K562 (cell line): ENCODE results near the gene NUP85. TPM values are rescaled to one million over a fixed set of nuclear protein-coding genes. Genes with fewer than 3 reads are reported as not detected.

Source experiments
- ATAC-seq: fragments of 200-7000 bp; cut with Tn5 transposase; 3 replicates; pipeline ENCODE4 v1.9.1; 2020; ENCODE audit warnings: moderate library complexity
- BruUV-seq: library from RNA; stranded (reverse); fragments of 400-500 nt; replicated peaks from 2 replicates; lab custom pipeline; 2021; lab: Mats Ljungman, UMichigan
- CTCF ChIA-PET: fragments of 300-600 bp; formaldehyde crosslinking; extraction: SDS; loops from one replicate; lab custom pipeline; 2021; ENCODE audit warnings: low intra/inter-chr PET ratio; lab: Yijun Ruan, JAX
- POLR2A ChIA-PET: fragments of 300-600, 350-650 bp; sonication (Branson Sonifier 250); formaldehyde crosslinking; extraction: SDS; loops from one replicate; lab custom pipeline; 2021; ENCODE audit warnings: antibody characterized with exemption, inconsistent platforms; lab: Yijun Ruan, JAX
- DNase-seq, 4 experiments: peaks; one replicate each; pipeline versions ENCODE4 v3.0.0 to v3.0.0-alpha.2; 2011 to 2018; ENCODE audit warnings: low spot score in 3 of 4, mixed read lengths in 3 of 4; ENCODE audit errors: extremely low read depth in 1 of 4
- FAIRE-seq: peaks from 2 replicates; lab custom pipeline; 2011; peaks lifted over from hg19 to GRCh38; lab: Jason Lieb, UNC
- H2AFZ ChIP-seq: 2 replicates; pipeline ENCODE4 v1.6.0; 2011; ENCODE audit warnings: low read depth, low read length, control low read depth, inconsistent platforms
- H3K27ac ChIP-seq: fragments of 200-600 bp; 3 replicates; pipeline ENCODE4 v1.8.0; 2011; ENCODE audit warnings: low read depth, mild to moderate bottlenecking, control low read depth, inconsistent platforms, low read length, moderate library complexity, mixed read lengths; ENCODE audit errors: extremely low read depth
- H3K27me3 ChIP-seq, 2 experiments: fragments of 300-600 bp in 1 of 2; 2 replicates in 1 of 2; 3 replicates in 1 of 2; pipeline versions ENCODE4 v1.6.0 to v1.8.0; 2011; ENCODE audit warnings: inconsistent platforms in 2 of 2, low read length in 2 of 2, mild to moderate bottlenecking in 1 of 2, mixed read lengths in 1 of 2, moderate library complexity in 1 of 2; ENCODE audit not compliant: control insufficient read depth in 2 of 2, insufficient read depth in 2 of 2
- H3K36me3 ChIP-seq: fragments of 300-600 bp; 3 replicates; pipeline ENCODE4 v1.8.0; 2011; ENCODE audit warnings: mild to moderate bottlenecking, low read length, inconsistent platforms; ENCODE audit not compliant: control insufficient read depth, insufficient read depth
- H3K4me1 ChIP-seq, 2 experiments: fragments of 200-600 bp in 1 of 2; replicated peaks in 1 of 2; 2 replicates in 1 of 2; 3 replicates in 1 of 2; pipeline versions ENCODE4 v1.5.1 to v1.8.0; 2011; ENCODE audit warnings: inconsistent platforms in 2 of 2, low read length in 2 of 2, mild to moderate bottlenecking in 1 of 2, mixed read lengths in 1 of 2, moderate library complexity in 1 of 2; ENCODE audit not compliant: control insufficient read depth in 2 of 2, insufficient read depth in 2 of 2
- H3K4me2 ChIP-seq: 2 replicates; pipeline ENCODE4 v1.6.1; 2011; ENCODE audit warnings: low read length, control low read depth, inconsistent platforms, mixed read lengths; ENCODE audit not compliant: insufficient read depth
- H3K4me3 ChIP-seq: fragments of 200-600 bp; sonication (generic), shearing (Covaris generic); 2 replicates; pipeline ENCODE4 v1.5.1; 2016; ENCODE audit warnings: control low read depth, inconsistent platforms
- H3K79me2 ChIP-seq: fragments of 200-600 bp; 3 replicates; pipeline ENCODE4 v1.8.0; 2011; ENCODE audit warnings: low read length, inconsistent platforms; ENCODE audit not compliant: control insufficient read depth, insufficient read depth
- H3K9ac ChIP-seq, 2 experiments: 2 replicates each; pipeline versions ENCODE4 v1.6.0 to v1.6.1; 2011; ENCODE audit warnings: low read depth in 2 of 2, low read length in 2 of 2, control low read depth in 1 of 2, inconsistent platforms in 1 of 2, mild to moderate bottlenecking in 1 of 2, mixed read lengths in 1 of 2; ENCODE audit not compliant: insufficient read depth in 1 of 2
- H3K9me1 ChIP-seq: one replicate; pipeline ENCODE4 v1.6.0; 2011; ENCODE audit warnings: inconsistent platforms, mild to moderate bottlenecking, low read length, moderate library complexity; ENCODE audit not compliant: control insufficient read depth, insufficient read depth
- H3K9me3 ChIP-seq: replicated peaks from 2 replicates; pipeline ENCODE4 v1.5.1; 2011; ENCODE audit warnings: low read depth, low read length, inconsistent platforms; ENCODE audit not compliant: control insufficient read depth, insufficient read depth
- H4K20me1 ChIP-seq: replicated peaks from 2 replicates; pipeline ENCODE4 v1.6.1; 2011; ENCODE audit warnings: low read length, inconsistent platforms, mixed read lengths; ENCODE audit not compliant: control insufficient read depth, insufficient read depth
- ARID2 ChIP-seq: fragments of 450-650 bp; IDR thresholded peaks from 2 replicates; pipeline ENCODE4 v1.6.1; 2017; ENCODE audit warnings: antibody characterized with exemption, mild to moderate bottlenecking
- ATF3 ChIP-seq, 2 experiments: fragments of 450-650 bp in 1 of 2; sonication (generic) in 1 of 2; formaldehyde crosslinking in 1 of 2; IDR thresholded peaks in 1 of 2; conservative IDR thresholded peaks in 1 of 2; 2 replicates each; pipeline versions ENCODE4 v1.6.1 to v1.8.1; 2016 to 2023; ENCODE audit warnings: mild to moderate bottlenecking in 2 of 2, moderate library complexity in 2 of 2, inconsistent platforms in 1 of 2, missing genetic modification reagents in 1 of 2
- ELF2 ChIP-seq: fragments of 250-450 bp; sonication (Bioruptor Pico); IDR thresholded peaks from 2 replicates; pipeline ENCODE4 v1.5.0; 2021; ENCODE audit warnings: mild to moderate bottlenecking
- KDM5B ChIP-seq: fragments of 200-600 bp; sonication (generic); IDR thresholded peaks from 2 replicates; pipeline ENCODE4 v1.6.1; 2012; ENCODE audit warnings: low read depth, mild to moderate bottlenecking, moderate library complexity, low read length, control low read depth, inconsistent platforms; ENCODE audit not compliant: insufficient replicate concordance
- MCM7 ChIP-seq, 2 experiments: fragments of 450-650 bp; IDR thresholded peaks; 2 replicates each; pipeline ENCODE4 v1.6.1; 2016 to 2018
- POLR2B ChIP-seq: fragments of 450-650 bp; IDR thresholded peaks from 2 replicates; pipeline ENCODE4 v1.6.1; 2018; ENCODE audit warnings: low read depth; ENCODE audit not compliant: partially characterized antibody
- ZNF143 ChIP-seq: sonication (generic); formaldehyde crosslinking; IDR thresholded peaks from 2 replicates; pipeline ENCODE4 v1.9.0; 2022; ENCODE audit warnings: mild to moderate bottlenecking, missing genetic modification reagents
- WGBS: fragments of 100-300 bp; shearing (Covaris generic); methylation state at CpG from one replicate; pipeline ENCODE4 v1.1.6; 2016; ENCODE audit warnings: low coverage, mixed read lengths; ENCODE audit not compliant: insufficient coverage; ENCODE audit errors: missing lambda C conversion rate; 5-methylcytosine and 5-hydroxymethylcytosine counted together
- in situ Hi-C: fragments of 300-500 bp; cut with MboI; formaldehyde crosslinking; loops from 4 replicates; pipeline ENCODE4 v1.15.0; 2018; ENCODE audit warnings: inconsistent platforms, mixed read lengths
- intact Hi-C: fragments of 100-400 bp; cut with micrococcal nuclease; formaldehyde crosslinking; loops from 2 replicates; pipeline ENCODE4 v1.14.2; 2022
- polyA plus RNA-seq, 8 experiments: library from polyadenylated mRNA; depleted of rRNA in 4 of 8; stranded (reverse) in 5 of 8; unstranded in 3 of 8; fragments of >200 nt; fragmentation: Nextera tagmentation in 2 of 8; fragmentation: Illumina TruSeq in 1 of 8; extraction: Ambion mirVana in 2 of 8; extraction: Trizol in 1 of 8; gene quantifications; 2 replicates each; pipeline versions ENCODE4 v1.2.1 to v1.2.3, GENCODE V29; 2011 to 2014; ENCODE audit warnings: inconsistent platforms in 1 of 8, missing spikeins in 1 of 8
- total RNA-seq, 7 experiments: library from RNA; depleted of rRNA in 6 of 7; stranded (reverse); fragments of >200 nt in 6 of 7; fragmentation: Illumina TruSeq in 2 of 7; extraction: Trizol in 2 of 7; gene quantifications; 2 replicates each; pipeline versions ENCODE4 v1.2.1 to v1.2.3, GENCODE V29; 2011 to 2021; ENCODE audit warnings: low replicate concordance in 1 of 7

NUP85 gene
- total and polyA plus RNA-seq, 9 of the 15 experiments (the other 6 are each of a cell fraction or from before 2014, with no cell fraction given): 50.2 to 177 (median 110) TPM

DNA sequence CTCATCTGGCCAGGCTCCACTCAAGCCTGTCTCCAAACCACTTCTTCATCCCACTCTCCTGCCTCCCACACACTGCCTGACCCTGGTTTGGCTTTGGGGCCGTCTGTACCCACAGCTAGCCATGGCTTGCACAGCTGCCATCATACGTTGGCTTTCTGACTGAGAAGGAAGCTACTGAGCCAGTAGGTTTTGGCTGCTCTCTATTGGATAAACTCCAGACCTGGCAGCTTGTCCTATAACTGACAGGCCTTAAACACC, 61.6 kb downstream of the NUP85 start:
- 63% methylated on average over 2 of the region's 2 CpGs for WGBS
- intact Hi-C loops: no loop called here
- Histone ChIP-seq H3K4me3 (no peak overlapping the region), H3K4me2 (no peak overlapping the region), H2AFZ (no peak overlapping the region), H4K20me1 (no peaks in the 10 kb centered on the region), H3K9ac (peak overlapping the region in 1 of 2 experiments; percentile 75; a peak in 2 of 4 replicates), H3K9me3 (no peaks in the 10 kb centered on the region), H3K27me3 (no peaks in the 10 kb centered on the region), H3K27ac (no peak overlapping the region), H3K4me1 (peaks cover 25 to 50% of the 10 kb centered on the region in 2 experiments; a peak in 4 of 5 replicates), H3K9me1 (no peaks in the 10 kb centered on the region), H3K79me2 (peaks cover 39% of the 10 kb centered on the region), H3K36me3 (peaks cover 48% of the 10 kb centered on the region; the same call in 2 of the 3 replicates)
- no peak for TF ChIP-seq MCM7 (IDR thresholded peaks at IDR 0.05)
- peak; percentile 32 for TF ChIP-seq KDM5B
- peak; percentile 3 for TF ChIP-seq POLR2B
- no peak for TF ChIP-seq ARID2
- TF ChIP-seq ELF2 (CRISPR knock-in tag): no peak
- TF ChIP-seq ZNF143: no peak
- TF ChIP-seq ATF3 (IDR thresholded peaks at IDR 0.05): no peak
- TF ChIP-seq ATF3 (CRISPR knock-in tag; conservative IDR thresholded peaks at IDR 0.05): no peak
- DNase-seq: no peak
- ChIA-PET POLR2A (interaction anchor here (0.6 to 3.2 kb wide), 10 partner anchors 9 to 272 kb away, joined by 3 to 23 read pairs (median 5); partner anchors contain the start of gene GRB2), CTCF (interaction anchor here (0.6 to 0.8 kb wide), 2 partner anchors 95 to 146 kb away, joined by 3 read pairs; no protein-coding TSS in a partner anchor)
- BruUV-seq: no TSS peak
- FAIRE-seq: no peak
- ATAC-seq: no peak
- in situ Hi-C loops: loop anchor here (10.0 kb wide), 1 partner anchor 148 kb away; no protein-coding TSS in a partner anchor
